GM21515 (cell line): ENCODE measurements around the gene C2CD4D.
"Not testable (repeated sequence)": the region's sequence is repeated elsewhere in the genome, so short reads cannot be mapped to it uniquely, and the experiment has no call there.

Experiments
- ATAC-seq: cut with Tn5 transposase; IDR thresholded peaks from one replicate; pipeline ENCODE4 v1.9.1; 2021; ENCODE audit not compliant: unreplicated experiment

Gene C2CD4D

GRCh38 chr1:151839457-151840403 lies at the start of gene C2CD4D:
Gene C2CD4D (minus strand): TSS chr1:151839820. CDS start chr1:151838989, 831 bp downstream.
- no peak for ATAC-seq

DNA sequence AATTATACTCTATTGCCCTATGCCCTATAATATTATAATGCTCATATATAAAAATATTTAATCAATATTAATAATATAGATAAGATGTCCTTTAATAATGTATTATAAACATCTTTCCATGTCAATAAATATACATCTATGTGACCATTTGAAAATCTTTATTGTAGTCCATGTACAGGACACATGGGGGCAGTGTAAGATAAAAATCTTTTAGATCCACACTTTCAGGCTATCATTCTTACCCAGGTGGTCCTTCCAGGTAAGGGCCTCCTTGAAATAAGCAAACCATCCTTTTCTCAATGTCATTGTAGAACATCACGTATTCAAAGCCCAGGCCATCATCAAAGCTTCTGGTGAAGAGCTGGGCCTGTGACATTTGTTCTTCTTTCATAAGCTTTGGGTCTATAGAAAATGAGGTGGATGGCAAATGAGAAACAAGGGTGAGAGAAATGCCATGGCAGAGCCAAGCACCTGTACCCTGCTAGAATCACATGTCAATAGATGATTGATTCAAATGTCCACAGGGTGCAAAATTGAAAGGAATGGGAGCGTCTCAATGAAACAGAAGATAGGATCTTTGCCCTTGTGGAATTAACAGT lies 49.5 kb upstream of the C2CD4D start:
- no peak for ATAC-seq

- ATAC-seq: no peak
Observed at GRCh38 chr1:151887028-151887427, 47.4 kb upstream of the C2CD4D start.

GRCh38 chr1:151885479-151885878 lies 45.9 kb upstream of the C2CD4D start:
- no peak for ATAC-seq

DNA sequence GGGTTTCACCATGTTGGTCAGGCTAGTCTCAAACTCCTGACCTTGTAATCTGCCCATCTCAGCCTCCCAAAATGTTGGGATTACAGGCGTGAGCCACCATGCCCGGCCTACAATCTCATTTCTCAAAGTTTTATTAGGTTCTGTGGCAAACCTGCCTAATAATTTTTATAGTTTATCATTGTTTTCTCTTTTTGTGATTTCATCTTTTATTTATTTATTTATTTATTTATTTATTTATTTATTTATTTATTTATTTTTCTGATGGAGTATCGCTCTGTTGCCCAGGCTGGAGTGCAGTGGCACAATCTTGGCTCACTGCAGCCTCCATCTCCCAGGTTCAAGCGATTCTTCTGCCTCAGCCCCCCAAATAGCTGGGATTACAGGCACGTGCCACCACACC lies 45.3 kb upstream of the C2CD4D start:
- not testable (repeated sequence) for ATAC-seq

- ATAC-seq: not testable (repeated sequence)
Observed at GRCh38 chr1:151884445-151884844, 44.8 kb upstream of the C2CD4D start.

DNA sequence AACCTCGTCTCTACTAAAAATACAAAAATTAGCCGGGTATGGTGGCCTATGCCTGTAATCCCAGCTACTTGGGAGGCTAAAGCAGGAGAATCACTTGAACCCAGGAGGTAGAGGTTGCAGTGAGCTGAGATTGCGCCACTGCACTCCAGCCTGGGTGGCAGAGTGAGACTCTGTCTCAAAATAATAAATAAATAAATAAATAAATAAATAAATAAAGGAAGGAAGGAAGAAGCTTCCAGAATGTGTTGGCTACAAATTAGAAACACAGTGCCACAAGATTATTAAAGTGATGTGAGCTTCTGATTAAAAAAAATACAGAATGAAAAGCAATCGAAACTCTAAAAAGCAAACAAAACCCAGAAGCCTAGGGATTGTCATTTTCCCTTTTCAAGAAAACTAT lies 44.3 kb upstream of the C2CD4D start:
- not testable (repeated sequence) for ATAC-seq

GRCh38 chr1:151882918-151883317 lies 43.3 kb upstream of the C2CD4D start:
- ATAC-seq: not testable (repeated sequence)

GRCh38 chr1:151882466-151882865 lies 42.8 kb upstream of the C2CD4D start:
- no peak for ATAC-seq

DNA sequence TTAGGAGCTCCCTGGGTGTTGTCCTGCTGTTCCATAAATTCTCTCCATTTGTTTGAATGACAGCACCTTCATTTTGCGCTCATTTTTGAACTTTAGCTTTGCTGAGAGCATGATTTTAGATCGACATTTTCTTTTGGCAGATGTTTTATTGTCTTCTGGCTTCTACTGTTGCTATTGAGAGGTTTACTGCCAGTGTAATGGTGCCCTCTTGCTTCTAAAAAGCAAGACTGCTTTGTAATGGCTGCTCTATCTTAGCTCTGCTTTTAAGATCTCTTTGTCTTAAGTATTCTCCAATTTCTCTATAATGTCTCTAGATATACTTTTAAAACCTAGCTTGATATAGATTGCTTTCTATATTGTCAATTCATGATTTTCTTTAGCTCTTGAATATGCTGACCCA lies 41.9 kb upstream of the C2CD4D start:
- no peak for ATAC-seq

DNA sequence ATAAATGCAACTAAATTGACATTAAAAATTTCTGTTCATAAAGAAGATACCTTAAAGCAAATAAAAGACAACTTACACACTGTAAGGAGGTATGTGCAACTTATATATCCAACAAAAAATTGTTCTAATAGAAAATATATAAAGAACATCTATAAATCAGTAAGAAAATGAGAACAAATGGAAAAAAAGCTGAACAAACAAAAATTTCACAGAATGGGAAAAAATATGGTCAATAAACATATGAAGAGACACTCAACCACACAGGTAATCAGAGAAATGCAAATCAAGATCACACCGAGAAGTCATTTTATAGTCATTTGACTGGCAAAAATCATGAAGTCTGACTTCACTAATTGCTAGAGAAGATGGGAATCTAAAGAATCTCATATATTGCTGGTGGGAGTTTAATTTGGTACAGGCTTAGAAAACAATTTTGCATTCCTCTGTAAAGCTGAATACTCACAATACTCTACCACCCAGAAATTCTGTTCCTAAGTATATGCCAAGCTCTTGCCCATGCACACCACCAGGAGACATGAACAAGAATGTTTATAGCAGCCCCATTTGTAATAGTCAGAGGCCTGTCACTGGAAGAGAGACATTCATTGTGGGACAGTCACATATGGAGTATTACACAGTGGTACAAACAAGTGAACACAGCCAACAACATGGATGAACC lies 35.9 kb upstream of the C2CD4D start:
- ATAC-seq: no peak

GRCh38 chr1:151872776-151873175 lies 33.2 kb upstream of the C2CD4D start:
- not testable (repeated sequence) for ATAC-seq

- no peak for ATAC-seq
Observed at GRCh38 chr1:151871284-151872030, 31.8 kb upstream of the C2CD4D start.

GRCh38 chr1:151868486-151868885 lies 28.9 kb upstream of the C2CD4D start:
- no peak for ATAC-seq

- no peak for ATAC-seq
Observed at GRCh38 chr1:151867765-151868411, 28.3 kb upstream of the C2CD4D start.

- no peak for ATAC-seq
Observed at GRCh38 chr1:151867321-151867720, 27.7 kb upstream of the C2CD4D start.

- ATAC-seq: no peak
Observed at GRCh38 chr1:151864411-151864810, 24.8 kb upstream of the C2CD4D start.

DNA sequence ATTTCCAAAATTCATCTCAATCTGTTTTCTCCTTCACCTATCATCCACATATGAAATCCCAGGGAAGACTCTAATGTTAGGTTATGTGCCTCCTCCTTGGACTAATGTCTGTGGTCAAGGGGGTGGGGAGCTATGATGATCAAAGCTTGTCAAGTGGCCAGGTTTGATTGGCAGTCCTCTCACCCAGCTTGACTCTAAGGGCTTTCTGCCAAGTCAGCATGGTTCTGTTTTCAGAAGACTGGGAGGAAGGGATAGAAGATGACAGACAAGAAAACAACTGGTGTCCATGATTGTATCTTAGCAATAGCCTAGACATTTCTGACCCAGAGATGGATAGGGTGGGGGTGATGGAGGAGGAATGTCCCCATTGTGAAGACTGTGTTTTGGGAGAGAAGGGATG lies 23.0 kb upstream of the C2CD4D start:
- no peak for ATAC-seq

- no peak for ATAC-seq
Observed at GRCh38 chr1:151860504-151861187, 21.0 kb upstream of the C2CD4D start.

DNA sequence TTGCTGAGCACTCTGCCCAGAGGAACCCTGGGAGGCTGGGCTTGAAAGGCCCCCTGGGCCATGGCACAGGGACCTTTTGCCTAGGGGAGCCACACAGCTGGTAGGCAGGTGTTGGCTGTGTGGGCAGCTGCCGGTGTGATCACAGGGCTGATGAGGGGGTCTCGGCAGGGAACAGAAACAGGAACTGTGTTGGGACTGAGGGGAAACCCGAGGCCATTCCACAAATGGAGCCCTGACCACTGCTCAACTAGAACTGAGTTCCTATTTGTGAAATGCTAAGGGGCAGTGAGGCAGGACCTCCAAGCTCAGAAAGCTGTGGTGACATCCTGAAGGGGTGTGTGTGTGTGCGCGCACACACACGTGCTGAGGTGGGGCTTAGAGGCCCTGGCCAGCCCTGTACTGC lies 20.3 kb upstream of the C2CD4D start:
- ATAC-seq: no peak
